WTC11 (cell line): ENCODE measurements around the gene ZNF576.

Experiments used
- CDX4 ChIP-seq: fragments of 250-450 bp; sonication (Bioruptor Pico); IDR thresholded peaks from 2 replicates; pipeline ENCODE4 v1.9.0; 2021; ENCODE audit warnings: moderate library complexity, mild to moderate bottlenecking, inconsistent platforms, borderline replicate concordance
- CTCF ChIP-seq: fragments of 200-600 bp; IDR thresholded peaks from 2 replicates; pipeline ENCODE4 v1.8.0; 2022; ENCODE audit warnings: antibody characterized with exemption
- E2F1 ChIP-seq: sonication (generic); formaldehyde crosslinking; IDR thresholded peaks from 2 replicates; pipeline ENCODE4 v1.8.0; 2022; ENCODE audit warnings: mild to moderate bottlenecking, missing genetic modification reagents
- FOXJ3 ChIP-seq: sonication (generic); formaldehyde crosslinking; IDR thresholded peaks from 2 replicates; pipeline ENCODE4 v1.9.0; 2021; ENCODE audit warnings: missing genetic modification reagents, mild to moderate bottlenecking, borderline replicate concordance
- GABPB1 ChIP-seq: sonication (generic); formaldehyde crosslinking; IDR thresholded peaks from 2 replicates; pipeline ENCODE4 v1.8.1; 2023; ENCODE audit warnings: mild to moderate bottlenecking, missing genetic modification reagents
- NFE2L1 ChIP-seq: sonication (generic); formaldehyde crosslinking; IDR thresholded peaks from 2 replicates; pipeline ENCODE4 v1.8.1; 2023; ENCODE audit warnings: missing genetic modification reagents
- NR1H2 ChIP-seq: sonication (generic); formaldehyde crosslinking; IDR thresholded peaks from 2 replicates; pipeline ENCODE4 v1.9.0; 2021; ENCODE audit warnings: mild to moderate bottlenecking, moderate library complexity, missing genetic modification reagents
- PRDM15 ChIP-seq: sonication (generic); formaldehyde crosslinking; IDR thresholded peaks from 2 replicates; pipeline ENCODE4 v1.8.0; 2022; ENCODE audit warnings: missing genetic modification reagents
- RELA ChIP-seq: sonication (generic); formaldehyde crosslinking; IDR thresholded peaks from 2 replicates; pipeline ENCODE4 v1.8.1; 2022; ENCODE audit warnings: missing genetic modification reagents, mild to moderate bottlenecking, borderline replicate concordance
- SP1 ChIP-seq: sonication (generic); formaldehyde crosslinking; conservative IDR thresholded peaks from 2 replicates; pipeline ENCODE4 v1.8.1; 2022; ENCODE audit warnings: missing genetic modification reagents
- USF1 ChIP-seq: sonication (generic); formaldehyde crosslinking; IDR thresholded peaks from 2 replicates; pipeline ENCODE4 v1.8.0; 2022; ENCODE audit warnings: mild to moderate bottlenecking, missing genetic modification reagents

- TF ChIP-seq CTCF (no peak), NFE2L1 (CRISPR knock-in tag) (no peak), GABPB1 (no peak), CDX4 (CRISPR knock-in tag) (no peak), NR1H2 (CRISPR knock-in tag) (no peak), E2F1 (CRISPR knock-in tag) (no peak), PRDM15 (CRISPR knock-in tag) (no peak), USF1 (CRISPR knock-in tag) (no peak), RELA (no peak), FOXJ3 (no peak), SP1 (CRISPR knock-in tag) (no peak)
Observed at GRCh38 chr19:43560687-43561086, 35.7 kb upstream of the ZNF576 start.
